Tibial nerve (tissue), 4 donors: ENCODE results near the gene TUSC2. TPM values are rescaled to one million over a fixed set of nuclear protein-coding genes. Genes with fewer than 3 reads are reported as not detected.

ENCODE experiments used
- DNase-seq, 2 donors: peaks; one replicate each; pipeline ENCODE4 v3.0.0-alpha.2; 2019; ENCODE audit warnings: low spot score in 2 of 2
- H3K27ac ChIP-seq, 4 donors: fragments of 200-600 bp; sonication (generic) in 3 of 4; one replicate each; pipeline ENCODE4 v1.5.1; 2017 to 2019; ENCODE audit warnings: mild to moderate bottlenecking in 1 of 4
- H3K27me3 ChIP-seq, 2 donors: fragments of 200-600 bp; sonication (generic) in 1 of 2; one replicate each; pipeline versions ENCODE4 v1.5.1 to v1.6.0; 2017 to 2019
- H3K36me3 ChIP-seq, 3 donors: fragments of 200-600 bp; sonication (generic); one replicate each; pipeline ENCODE4 v1.5.1; 2018 to 2019
- H3K4me1 ChIP-seq, 4 donors: fragments of 200-600 bp; sonication (generic) in 3 of 4; one replicate each; pipeline ENCODE4 v1.5.1; 2017 to 2019
- H3K4me3 ChIP-seq, 4 donors: fragments of 200-600 bp; sonication (generic) in 3 of 4; one replicate each; pipeline ENCODE4 v1.5.1; 2017 to 2019; ENCODE audit warnings: mild to moderate bottlenecking in 1 of 4, moderate library complexity in 1 of 4
- H3K9me3 ChIP-seq, 4 donors: fragments of 200-600 bp; sonication (generic) in 3 of 4; one replicate each; pipeline ENCODE4 v1.5.1; 2017 to 2019
- EP300 ChIP-seq, 2 donors: sonication (generic); formaldehyde crosslinking; IDR thresholded peaks; one replicate each; pipeline ENCODE4 v1.6.1; 2017; ENCODE audit warnings: antibody characterized with exemption in 2 of 2, mild to moderate bottlenecking in 1 of 2
- POLR2A ChIP-seq, 2 donors: fragments of 450-650 bp; IDR thresholded peaks; one replicate each; pipeline ENCODE4 v1.6.1; 2017; ENCODE audit warnings: antibody characterized with exemption in 2 of 2, mild to moderate bottlenecking in 2 of 2, moderate library complexity in 2 of 2
- WGBS, 2 donors: methylation state at CpG; one replicate each; pipeline ENCODE4 v1.1.5; 2018; 5-methylcytosine and 5-hydroxymethylcytosine counted together
- total RNA-seq, 4 donors: library from RNA; depleted of rRNA; stranded (reverse); fragments of >200 nt; gene quantifications; one replicate each; pipeline ENCODE4 v1.1.0, GENCODE V29; 2016
- TF ChIP-seq, protein P1 (sequence below), 5 experiments: fragments of 200-600 bp in 3 of 5; fragments of 450-650 bp in 2 of 5; sonication (generic) in 3 of 5; IDR thresholded peaks; one replicate each; pipeline ENCODE4 v1.5.1; 2016 to 2019; ENCODE audit warnings: antibody characterized with exemption in 5 of 5, mild to moderate bottlenecking in 3 of 5, moderate library complexity in 2 of 5

Gene TUSC2
- total RNA-seq, 4 donors from 2014 or later: 19.0 to 31.9 (median 20.8) TPM

DNA sequence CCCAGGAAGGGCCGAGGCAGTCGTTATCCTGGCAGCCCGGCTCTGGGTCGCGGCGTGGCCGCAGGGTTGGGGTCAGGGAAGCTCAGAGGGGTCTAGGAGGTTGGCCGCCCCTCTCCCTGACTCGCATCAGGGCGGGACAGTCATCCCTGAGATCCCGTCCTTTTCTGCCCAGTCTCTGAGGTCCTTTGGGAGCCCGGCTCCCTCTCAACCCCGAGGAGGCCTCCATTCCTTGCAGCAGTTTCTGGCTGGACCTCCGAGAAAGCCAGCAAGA lies 6.0 kb downstream of the TUSC2 start:
- 3 to 17% methylated on average over 1 to 11 of the region's 14 CpGs for WGBS, 2 donors
- TF ChIP-seq POLR2A (IDR thresholded peaks at IDR 0.05): no peak
- no peak for TF ChIP-seq EP300 (IDR thresholded peaks at IDR 0.05)
- TF ChIP-seq, protein P1, sequence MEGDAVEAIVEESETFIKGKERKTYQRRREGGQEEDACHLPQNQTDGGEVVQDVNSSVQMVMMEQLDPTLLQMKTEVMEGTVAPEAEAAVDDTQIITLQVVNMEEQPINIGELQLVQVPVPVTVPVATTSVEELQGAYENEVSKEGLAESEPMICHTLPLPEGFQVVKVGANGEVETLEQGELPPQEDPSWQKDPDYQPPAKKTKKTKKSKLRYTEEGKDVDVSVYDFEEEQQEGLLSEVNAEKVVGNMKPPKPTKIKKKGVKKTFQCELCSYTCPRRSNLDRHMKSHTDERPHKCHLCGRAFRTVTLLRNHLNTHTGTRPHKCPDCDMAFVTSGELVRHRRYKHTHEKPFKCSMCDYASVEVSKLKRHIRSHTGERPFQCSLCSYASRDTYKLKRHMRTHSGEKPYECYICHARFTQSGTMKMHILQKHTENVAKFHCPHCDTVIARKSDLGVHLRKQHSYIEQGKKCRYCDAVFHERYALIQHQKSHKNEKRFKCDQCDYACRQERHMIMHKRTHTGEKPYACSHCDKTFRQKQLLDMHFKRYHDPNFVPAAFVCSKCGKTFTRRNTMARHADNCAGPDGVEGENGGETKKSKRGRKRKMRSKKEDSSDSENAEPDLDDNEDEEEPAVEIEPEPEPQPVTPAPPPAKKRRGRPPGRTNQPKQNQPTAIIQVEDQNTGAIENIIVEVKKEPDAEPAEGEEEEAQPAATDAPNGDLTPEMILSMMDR (IDR thresholded peaks at IDR 0.05): no peak
- Histone ChIP-seq H3K27ac (peak overlapping the region; percentile 72 to 99 (median 92)), H3K9me3 (no peaks in the 10 kb centered on the region), H3K27me3 (no peaks in the 10 kb centered on the region), H3K4me1 (peaks cover 0 to 90% (median 52%) of the 10 kb centered on the region in 4 donors), H3K4me3 (peak overlapping the region; percentile 63 to 79 (median 66)), H3K36me3 (peaks cover 0 to 47% (median 0%) of the 10 kb centered on the region in 3 donors)
- no peak for DNase-seq

DNA sequence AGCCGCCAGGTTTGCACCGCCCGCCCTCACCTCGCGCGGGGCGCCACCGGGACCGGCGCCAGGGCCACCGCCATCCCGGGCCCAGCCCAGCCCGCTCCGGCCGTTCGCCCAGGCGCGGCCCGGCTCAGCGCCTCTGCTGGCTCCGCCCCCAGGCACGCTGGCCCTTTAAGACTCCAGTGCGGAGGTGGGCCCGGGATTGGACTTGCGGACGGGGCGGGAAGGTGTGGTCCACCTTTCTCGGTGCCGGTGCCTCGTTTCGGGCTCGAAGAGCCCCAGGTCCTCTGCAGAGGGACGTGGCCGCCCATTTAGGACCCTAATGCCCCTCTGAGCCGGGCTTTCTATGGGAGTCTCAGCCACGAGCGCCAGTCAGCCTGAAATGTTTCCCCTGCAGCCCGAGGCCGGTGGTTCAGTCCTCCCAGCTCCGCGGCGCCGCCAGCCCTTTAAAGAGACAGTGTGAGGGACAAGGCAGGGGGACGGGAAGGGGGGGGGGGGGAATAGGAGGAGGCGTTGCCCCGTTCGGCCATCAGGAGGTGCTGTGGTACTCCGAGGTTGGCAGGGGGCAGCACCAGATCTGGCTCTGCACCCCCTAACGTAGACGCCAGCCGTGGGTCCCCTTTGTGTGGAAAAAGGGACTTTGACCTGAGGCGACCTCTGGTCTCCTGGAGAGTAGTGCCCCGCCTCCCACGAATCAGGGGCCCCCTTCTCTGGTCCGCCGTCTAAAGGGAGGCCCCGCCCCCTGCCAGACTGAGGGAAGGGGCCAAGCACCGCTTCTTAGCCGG lies 6.5 kb downstream of the TUSC2 start:
- no peaks in the 10 kb centered on the region for H3K9me3 ChIP-seq
- peak overlapping the region; percentile 72 to 99 (median 92) for H3K27ac ChIP-seq
- no peaks in the 10 kb centered on the region for H3K27me3 ChIP-seq
- peaks cover 0 to 90% (median 52%) of the 10 kb centered on the region in 4 donors for H3K4me1 ChIP-seq
- peak overlapping the region; percentile 63 to 79 (median 66) for H3K4me3 ChIP-seq
- TF ChIP-seq POLR2A (IDR thresholded peaks at IDR 0.05) (peak in 1 of 2 donors; percentile 71), EP300 (IDR thresholded peaks at IDR 0.05) (peak; percentile 62 to 76)
- TF ChIP-seq, protein P1 (IDR thresholded peaks at IDR 0.05): peak; percentile 43 to 86 (median 50)
- H3K36me3 ChIP-seq: peaks cover 0 to 50% (median 0%) of the 10 kb centered on the region in 3 donors
- 1% methylated on average over 21 to 36 of the region's 59 CpGs for WGBS, 2 donors
- DNase-seq: peak; percentile 82 to 84

DNA sequence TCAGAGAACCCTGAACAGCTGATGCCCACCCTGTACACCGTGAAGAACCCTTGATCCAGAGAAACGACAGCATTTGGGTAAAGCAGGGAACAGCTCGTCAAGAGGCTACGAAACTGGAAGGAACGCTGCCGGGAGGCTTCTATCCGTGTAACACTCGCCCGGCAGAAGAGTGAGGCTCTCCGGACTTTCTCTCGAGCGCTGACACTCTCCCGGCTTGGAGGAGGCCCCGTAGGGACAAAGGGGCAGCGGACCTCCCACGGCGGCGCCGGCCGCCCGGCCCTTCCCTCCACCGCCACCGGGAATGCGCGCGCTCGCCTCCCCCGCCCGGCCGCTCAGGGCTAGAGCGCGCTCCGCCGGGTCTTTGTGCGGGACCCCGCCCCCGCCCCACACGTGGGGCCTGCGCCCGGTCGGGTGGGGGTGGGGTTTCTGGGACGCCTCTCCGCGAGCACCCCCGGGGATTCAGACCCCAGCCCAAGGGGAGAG lies 7.1 kb downstream of the TUSC2 start:
- H3K4me3 ChIP-seq: peak overlapping the region; percentile 63 to 79 (median 66)
- no peaks in the 10 kb centered on the region for H3K9me3 ChIP-seq
- TF ChIP-seq, protein P1 (IDR thresholded peaks at IDR 0.05): no peak
- TF ChIP-seq POLR2A (IDR thresholded peaks at IDR 0.05) (no peak), EP300 (IDR thresholded peaks at IDR 0.05) (no peak)
- WGBS, 2 donors: 0% methylated on average over 4 to 5 of the region's 45 CpGs
- H3K27ac ChIP-seq: peak overlapping the region; percentile 72 to 99 (median 92)
- H3K36me3 ChIP-seq: peaks cover 0 to 50% (median 0%) of the 10 kb centered on the region in 3 donors
- peaks cover 0 to 87% (median 52%) of the 10 kb centered on the region in 4 donors for H3K4me1 ChIP-seq
- no peaks in the 10 kb centered on the region for H3K27me3 ChIP-seq
- DNase-seq: peak; percentile 63 to 66

DNA sequence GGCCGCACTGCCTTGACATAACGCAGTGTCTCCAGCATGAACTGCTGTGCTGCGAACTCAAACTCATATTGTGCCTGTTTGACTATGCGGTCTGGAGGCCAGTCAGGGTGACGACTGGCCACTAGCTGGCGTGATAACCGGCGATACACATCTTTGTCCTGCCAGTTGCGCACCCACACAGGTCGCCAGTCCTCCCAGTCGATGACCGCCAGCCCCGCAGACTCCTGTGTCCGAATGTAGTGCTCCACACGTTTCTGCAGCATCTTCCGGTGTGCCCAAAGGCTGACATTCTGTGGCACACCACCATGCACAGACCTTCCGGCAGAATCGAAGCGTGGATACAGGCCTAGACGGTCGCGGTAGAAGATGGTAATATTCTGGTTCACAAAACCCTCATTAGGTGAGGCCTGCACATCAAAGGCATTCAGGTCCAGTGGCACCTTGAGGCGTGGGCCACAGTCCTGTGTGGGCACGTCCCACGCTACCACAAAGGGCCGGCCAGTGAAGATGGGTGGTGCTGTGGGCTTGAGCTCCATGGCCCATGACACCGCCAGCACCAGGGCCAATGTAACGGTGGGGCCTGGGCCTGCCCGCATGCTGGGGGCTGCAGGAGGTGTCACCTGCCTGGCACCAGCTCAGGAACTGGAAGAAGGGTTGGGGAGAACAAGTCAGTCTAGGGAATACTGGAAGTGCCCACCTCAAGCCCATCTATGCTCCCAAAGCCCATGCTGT lies 8.0 kb downstream of the TUSC2 start:
- TF ChIP-seq, protein P1 (IDR thresholded peaks at IDR 0.05): no peak
- no peak for TF ChIP-seq POLR2A (IDR thresholded peaks at IDR 0.05)
- no peak for TF ChIP-seq EP300 (IDR thresholded peaks at IDR 0.05)
- peaks cover 0 to 79% (median 52%) of the 10 kb centered on the region in 4 donors for H3K4me1 ChIP-seq
- H3K9me3 ChIP-seq: no peaks in the 10 kb centered on the region
- H3K27me3 ChIP-seq: no peaks in the 10 kb centered on the region
- no peak for DNase-seq
- peak overlapping the region; percentile 63 to 79 (median 66) for H3K4me3 ChIP-seq
- peak overlapping the region; percentile 72 to 99 (median 92) for H3K27ac ChIP-seq
- WGBS, 2 donors: 63 to 72% methylated on average over 22 to 28 of the region's 29 CpGs
- H3K36me3 ChIP-seq: peaks cover 0 to 50% (median 0%) of the 10 kb centered on the region in 3 donors
